22Rv1 (cell line): Measurements from ENCODE around the gene CEP41.
"Not testable (repeated sequence)": the region's sequence is repeated elsewhere in the genome, so short reads cannot be mapped to it uniquely, and the experiment has no call there.

Source experiments
- H3K27ac ChIP-seq: fragments of 450-650 bp; 2 replicates; pipeline ENCODE4 v1.5.1; 2017
- ZFX ChIP-seq: fragments of 450-650 bp; IDR thresholded peaks from 2 replicates; pipeline ENCODE4 v1.6.1; 2017; ENCODE audit warnings: antibody characterized with exemption, borderline replicate concordance
- TF ChIP-seq, protein P1 (sequence below): fragments of 450-650 bp; IDR thresholded peaks from 2 replicates; pipeline ENCODE4 v1.5.1; 2017; ENCODE audit warnings: mild to moderate bottlenecking

The CEP41 gene

DNA sequence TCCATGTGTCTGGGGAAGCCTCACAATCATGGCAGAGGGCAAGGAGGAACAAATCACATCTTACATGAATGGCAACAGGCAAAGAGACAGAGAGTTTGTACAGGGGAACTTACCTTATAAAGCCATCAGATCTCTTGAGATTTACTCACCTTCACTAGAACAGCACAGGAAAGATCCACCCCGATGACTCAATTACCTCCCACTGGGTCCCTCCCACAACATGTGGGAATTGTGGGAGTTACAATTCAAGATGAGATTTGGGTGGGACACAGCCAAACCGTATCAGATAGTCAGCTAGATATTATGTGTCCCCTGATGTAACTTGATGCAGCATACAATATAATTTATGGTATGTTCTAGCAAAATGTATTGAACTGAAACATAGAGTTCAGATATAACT, 14.1 kb upstream of the CEP41 start:
- H3K27ac ChIP-seq, result no peak overlapping the region
- TF ChIP-seq, protein P1, sequence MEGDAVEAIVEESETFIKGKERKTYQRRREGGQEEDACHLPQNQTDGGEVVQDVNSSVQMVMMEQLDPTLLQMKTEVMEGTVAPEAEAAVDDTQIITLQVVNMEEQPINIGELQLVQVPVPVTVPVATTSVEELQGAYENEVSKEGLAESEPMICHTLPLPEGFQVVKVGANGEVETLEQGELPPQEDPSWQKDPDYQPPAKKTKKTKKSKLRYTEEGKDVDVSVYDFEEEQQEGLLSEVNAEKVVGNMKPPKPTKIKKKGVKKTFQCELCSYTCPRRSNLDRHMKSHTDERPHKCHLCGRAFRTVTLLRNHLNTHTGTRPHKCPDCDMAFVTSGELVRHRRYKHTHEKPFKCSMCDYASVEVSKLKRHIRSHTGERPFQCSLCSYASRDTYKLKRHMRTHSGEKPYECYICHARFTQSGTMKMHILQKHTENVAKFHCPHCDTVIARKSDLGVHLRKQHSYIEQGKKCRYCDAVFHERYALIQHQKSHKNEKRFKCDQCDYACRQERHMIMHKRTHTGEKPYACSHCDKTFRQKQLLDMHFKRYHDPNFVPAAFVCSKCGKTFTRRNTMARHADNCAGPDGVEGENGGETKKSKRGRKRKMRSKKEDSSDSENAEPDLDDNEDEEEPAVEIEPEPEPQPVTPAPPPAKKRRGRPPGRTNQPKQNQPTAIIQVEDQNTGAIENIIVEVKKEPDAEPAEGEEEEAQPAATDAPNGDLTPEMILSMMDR, result no peak
- TF ChIP-seq ZFX, result no peak

DNA sequence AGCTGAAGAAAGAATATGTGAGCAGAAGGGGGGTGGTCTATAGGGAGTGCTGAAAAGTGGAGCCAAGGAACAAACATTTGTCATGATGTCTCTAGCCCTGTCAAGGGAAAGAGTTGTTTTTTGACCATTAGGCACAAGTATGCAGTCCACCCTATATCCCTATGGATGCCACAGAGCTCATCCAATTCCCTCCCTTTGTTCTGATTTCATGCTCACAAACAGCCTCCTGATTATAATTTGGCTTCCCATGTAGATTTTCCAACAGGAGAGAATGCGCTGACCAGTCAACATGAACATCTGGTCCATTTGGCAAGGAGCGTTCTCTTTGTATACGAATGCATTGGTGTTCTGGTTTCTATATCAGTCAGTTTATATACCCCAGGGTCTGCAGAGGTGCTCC, 12.1 kb upstream of the CEP41 start:
- TF ChIP-seq, protein P1, result no peak
- no peak for TF ChIP-seq ZFX
- no peak overlapping the region for H3K27ac ChIP-seq

DNA sequence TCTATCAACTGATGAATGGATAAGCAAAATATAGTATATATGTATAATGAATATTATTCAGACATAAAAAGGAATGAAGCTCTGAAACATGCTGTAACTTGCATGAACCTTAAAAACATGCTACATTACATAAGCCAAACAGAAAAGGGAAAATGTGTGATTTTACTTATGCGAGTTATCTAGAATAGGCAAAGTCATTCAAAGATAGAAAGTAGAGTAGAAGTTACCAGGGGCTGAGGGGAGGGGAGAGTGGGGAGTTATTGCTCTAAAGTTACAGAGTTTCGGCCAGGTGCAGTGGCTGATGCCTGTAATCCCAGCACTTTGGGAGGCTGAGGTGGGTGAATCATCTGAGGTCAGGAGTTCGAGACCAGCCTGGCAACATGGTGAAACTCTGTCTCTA, 10.5 kb upstream of the CEP41 start:
- H3K27ac ChIP-seq, result not testable (repeated sequence)

DNA sequence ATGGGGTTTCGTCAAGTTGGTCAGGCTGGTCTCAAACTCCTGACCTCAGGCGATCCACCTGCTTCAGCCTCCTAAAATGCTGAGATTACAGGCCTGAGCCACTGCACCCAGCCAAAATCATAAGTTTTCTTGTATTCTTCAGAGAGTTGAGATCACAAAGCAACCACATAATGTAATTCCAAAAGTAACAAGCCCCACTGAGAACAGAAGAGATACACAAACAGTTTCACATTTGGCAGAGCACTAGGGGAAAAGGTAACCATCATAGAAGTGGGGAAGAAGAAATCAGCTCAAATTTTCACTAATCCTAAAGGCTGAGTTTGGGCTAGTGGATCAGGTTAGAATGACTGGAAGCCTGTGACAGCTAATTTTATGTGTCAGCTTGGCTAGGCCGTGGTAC, 5.4 kb upstream of the CEP41 start:
- H3K27ac ChIP-seq, result no peak overlapping the region
- TF ChIP-seq, protein P1, result no peak
- no peak for TF ChIP-seq ZFX

DNA sequence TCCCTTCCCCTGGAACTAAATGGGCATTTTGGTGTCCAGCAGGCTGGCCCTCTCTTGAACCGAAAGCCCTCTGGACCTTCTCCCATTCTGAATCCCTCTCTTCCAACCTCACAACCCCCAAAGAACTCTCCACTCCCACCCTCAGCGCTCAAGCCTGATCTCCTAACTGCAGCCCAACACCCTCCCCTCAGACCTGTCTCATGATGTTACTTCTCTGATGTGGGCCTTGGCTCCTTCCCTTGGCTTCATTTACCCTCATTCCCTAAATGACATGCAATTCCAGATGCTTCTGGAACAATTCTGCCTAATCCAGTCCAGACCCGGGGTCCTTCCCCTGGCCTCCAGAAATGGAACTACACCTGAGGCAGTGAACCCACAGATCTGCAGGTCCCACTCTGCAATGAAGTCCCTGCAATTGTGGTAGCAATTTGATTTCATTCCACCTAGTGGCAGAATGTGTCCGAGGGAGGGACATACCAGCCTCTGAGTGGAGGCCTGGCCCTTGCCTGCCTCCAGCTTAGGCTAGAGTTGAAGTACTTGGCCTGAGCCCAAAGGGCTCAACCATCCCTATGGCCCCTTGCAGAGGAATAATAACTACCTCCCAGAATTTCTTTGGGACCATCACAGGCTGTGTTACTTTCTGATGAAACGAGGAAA, 4.1 kb upstream of the CEP41 start:
- no peak overlapping the region for H3K27ac ChIP-seq
- TF ChIP-seq ZFX, result no peak
- TF ChIP-seq, protein P1, result no peak

DNA sequence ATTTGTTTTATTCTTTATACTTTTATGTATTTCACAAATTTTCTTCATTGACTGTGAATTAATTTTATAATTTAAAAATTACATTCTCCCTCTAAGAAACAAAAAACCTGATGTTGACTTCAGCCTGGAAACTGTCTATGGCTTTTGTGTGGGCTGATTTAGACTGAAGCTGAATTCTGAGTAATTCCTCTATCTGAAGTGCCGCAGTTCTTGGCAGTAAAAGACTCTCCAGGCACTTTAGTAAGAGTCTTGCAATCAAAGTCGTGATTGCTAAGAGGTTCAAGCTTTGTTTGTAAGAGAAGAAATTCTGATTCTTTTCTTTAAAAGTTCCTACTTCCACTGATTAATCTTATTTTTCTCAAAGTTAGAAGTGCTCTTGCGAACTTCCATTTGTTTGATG, 3.4 kb upstream of the CEP41 start:
- TF ChIP-seq, protein P1, result no peak
- no peak for TF ChIP-seq ZFX
- no peak overlapping the region for H3K27ac ChIP-seq

DNA sequence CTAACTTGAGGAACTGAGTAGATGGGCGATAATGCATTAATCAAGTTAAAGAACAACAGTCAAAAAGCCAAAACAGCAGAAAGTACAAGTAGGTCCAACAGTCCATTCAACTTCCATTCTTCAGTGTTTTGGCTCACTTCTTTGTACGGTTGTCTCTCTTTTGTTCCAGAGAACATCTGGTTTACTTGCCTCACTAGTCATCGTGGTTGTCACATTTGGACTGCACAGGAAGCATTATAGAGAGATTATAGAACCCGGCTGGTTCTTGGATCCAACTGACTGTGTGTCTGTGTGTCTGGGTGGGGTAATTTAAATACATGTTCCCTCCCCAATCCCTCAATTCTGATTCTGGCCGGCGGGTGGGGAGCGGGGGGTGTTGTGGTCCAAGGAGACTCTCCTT, 1.8 kb upstream of the CEP41 start:
- TF ChIP-seq, protein P1, result no peak
- no peak for TF ChIP-seq ZFX
- no peak overlapping the region for H3K27ac ChIP-seq

DNA sequence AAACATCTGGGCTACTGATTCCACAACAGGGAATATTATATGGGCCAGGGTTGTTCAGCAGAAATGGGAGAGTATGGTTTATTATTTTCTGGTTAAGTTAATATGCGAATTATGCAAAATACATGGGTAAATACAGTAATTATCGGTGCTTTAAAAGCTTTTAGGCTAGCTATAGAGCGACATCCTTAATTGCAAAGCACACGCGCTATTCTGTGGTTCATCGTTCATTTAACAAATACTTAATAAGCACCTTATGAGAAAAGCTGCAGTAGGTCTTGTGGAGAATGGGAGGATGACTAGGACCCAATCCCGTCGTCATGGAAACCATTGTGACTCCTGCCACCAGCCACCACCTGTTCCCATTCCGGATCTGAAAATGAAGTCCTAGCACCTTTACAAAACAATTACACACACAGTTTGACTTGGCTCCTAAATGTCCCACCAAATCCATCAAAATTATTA, 623 bp upstream of the CEP41 start:
- no peak for TF ChIP-seq ZFX
- TF ChIP-seq, protein P1, result no peak
- peak overlapping the region; percentile 65 for H3K27ac ChIP-seq
